ENCODE results near the gene LRP8.

The LRP8 gene

DNA sequence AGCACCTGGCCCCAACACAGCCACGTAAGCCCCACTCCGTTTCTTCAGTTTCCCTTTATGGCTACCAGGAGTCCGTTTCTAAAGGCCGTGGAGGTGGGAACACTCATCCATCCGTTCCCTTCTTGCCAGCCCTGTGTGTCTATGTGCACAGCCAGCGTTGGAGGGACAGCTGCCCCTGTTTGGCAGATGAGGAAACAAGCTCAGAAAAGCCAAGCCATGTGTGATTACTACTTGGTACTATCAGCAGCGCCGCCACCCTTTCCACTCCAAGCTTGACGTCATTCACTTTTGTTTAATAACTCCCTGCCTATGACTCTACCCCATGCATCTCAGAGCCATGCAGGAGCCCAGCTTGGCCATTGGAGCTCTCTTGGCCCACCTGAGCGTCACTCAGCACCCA is 3.5 kb downstream of the LRP8 start:
- in situ Hi-C loops (cut with MboI; ENCODE audit: low sequenced_read_pairs) = no loop called here

DNA sequence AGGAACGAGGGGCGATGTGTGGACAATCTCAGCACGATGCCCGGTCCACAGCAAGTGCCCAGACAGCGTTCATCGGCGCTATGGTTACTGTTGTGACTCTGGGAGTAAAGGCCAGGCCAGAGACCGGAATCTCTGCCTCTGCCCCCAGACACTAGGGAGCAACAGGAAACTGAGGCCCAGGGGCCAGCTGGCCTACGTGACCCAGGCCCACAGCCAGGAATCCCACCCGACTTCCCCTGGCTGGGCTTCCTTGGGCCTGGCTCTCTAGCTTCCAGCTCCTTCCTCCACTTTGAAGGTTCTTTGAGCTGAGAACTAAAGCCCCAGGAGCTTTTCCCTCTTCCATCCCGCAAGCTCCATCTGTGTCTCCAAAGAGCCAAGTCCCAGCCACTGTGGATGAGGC is 4.6 kb downstream of the LRP8 start:
- in situ Hi-C loops (cut with MboI; ENCODE audit: low sequenced_read_pairs) = no loop called here

DNA sequence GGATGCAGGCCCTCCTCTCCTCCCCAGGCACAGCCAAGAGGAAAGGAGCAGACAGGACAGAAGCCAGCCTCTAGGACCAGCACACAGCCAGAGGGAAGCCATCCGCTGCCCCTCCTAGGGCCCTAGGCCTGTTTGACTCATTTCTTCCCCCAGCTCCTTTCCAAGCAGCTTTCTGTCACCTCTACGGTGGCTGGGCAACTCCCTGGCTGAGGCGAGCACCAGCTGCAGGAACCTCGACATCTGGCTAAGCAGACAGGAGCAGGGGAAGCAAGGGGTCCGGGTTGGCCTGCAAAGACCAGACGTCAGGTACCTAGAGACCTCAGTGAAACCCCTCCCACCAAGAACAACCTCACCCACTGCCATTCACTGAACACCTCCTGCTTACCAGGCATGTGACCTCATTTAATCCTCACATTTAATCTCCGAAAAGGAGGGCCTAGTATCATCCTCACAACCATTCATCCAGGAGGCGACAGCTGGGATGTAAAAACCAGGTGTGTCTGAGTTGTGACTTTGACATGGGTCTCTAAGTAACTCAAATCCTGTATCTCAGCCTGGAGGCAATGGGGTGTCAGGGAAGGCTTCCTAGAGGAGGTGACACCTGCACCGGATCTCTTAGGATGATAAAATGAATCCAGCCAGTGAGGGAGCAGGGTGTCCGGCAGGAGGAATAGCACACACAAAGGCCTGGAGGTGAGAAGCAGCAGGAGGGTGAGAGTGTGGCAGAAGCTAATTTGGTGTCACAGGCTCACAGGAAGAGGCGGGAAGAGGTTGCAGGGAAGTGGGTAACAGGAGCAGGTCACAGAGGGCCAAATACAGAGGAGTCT is 5.9 kb downstream of the LRP8 start:
- in situ Hi-C loops (cut with MboI; ENCODE audit: low sequenced_read_pairs) = no loop called here

DNA sequence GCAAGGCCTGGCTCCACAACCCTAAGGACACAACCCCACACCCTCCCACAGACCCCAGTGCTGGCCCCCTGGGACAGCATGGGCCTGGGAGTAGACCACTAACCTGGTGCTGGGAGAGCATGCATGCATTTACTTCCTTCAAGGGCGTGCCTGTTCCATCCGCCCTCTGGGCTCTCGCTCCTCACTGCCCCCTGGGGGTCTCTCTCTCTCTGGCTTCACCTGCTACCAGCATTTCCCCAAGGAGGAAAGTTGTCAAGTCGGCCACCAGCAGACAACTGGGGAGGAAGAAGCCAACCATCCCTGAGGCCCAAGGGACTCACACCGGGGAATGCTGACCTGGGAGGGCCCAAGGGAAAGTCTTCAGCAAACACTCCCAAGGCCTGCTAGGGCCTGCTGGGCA is 6.5 kb downstream of the LRP8 start:
- in situ Hi-C loops (cut with MboI; ENCODE audit: low sequenced_read_pairs) = no loop called here

DNA sequence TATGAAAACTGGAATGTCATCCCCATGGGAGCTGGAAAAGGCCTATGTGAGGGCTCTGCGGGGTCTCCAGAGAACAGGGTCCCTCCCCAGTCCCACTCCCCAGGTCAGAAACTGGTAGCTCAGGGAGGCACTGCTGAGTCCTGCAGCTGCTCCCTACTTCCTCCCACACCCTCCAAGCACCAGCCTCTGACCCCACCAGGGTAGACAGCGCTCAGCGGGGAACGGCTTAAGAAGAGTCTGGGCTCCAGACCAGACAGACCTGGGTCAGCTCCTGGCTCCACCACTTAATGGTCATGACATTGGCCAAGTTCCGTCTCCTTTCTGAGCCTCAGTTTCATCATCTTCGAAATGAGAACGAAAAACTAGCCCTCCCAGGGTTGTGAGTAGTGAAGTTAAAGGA is 7.2 kb downstream of the LRP8 start:
- in situ Hi-C loops (cut with MboI; ENCODE audit: low sequenced_read_pairs) = no loop called here

DNA sequence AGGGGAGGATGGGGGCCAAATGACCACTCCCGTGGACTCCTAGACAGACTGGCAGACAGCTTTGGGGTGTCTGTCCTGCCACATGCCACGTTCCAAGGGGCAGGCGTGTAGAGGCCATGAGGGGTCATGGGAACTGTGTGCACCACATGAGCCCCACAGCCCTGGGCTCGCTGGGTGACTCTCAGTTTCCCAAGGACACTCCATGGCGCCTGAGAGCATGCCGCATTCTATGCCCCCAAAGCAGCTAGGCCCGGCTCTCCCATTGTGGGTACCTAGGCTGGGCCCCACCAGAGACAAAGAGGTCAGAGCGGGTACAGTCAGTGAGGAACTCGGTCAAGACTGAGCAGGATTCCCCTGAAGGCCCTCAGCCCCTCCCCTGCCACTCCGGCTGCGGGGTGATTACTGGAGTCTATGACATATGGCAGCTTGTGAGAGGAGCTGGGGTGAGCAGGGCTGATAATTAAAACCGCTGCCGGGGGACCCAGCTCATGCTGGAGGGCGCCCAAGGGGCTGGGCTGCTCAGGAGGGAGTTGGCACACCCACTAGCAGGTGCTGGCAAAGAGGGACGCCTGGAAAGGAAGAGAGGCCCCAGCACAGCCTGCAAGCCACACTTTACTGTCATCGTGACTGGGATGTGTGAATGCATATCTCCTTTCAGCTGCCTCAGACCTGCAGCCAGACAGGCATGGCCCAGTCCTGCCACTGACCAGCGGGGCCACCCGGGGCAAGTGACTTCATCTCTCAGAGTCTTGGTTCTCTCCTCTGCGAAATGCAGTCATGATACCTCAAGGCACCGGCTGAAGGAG is 8.4 kb downstream of the LRP8 start:
- in situ Hi-C loops (cut with MboI; ENCODE audit: low sequenced_read_pairs) = no loop called here

DNA sequence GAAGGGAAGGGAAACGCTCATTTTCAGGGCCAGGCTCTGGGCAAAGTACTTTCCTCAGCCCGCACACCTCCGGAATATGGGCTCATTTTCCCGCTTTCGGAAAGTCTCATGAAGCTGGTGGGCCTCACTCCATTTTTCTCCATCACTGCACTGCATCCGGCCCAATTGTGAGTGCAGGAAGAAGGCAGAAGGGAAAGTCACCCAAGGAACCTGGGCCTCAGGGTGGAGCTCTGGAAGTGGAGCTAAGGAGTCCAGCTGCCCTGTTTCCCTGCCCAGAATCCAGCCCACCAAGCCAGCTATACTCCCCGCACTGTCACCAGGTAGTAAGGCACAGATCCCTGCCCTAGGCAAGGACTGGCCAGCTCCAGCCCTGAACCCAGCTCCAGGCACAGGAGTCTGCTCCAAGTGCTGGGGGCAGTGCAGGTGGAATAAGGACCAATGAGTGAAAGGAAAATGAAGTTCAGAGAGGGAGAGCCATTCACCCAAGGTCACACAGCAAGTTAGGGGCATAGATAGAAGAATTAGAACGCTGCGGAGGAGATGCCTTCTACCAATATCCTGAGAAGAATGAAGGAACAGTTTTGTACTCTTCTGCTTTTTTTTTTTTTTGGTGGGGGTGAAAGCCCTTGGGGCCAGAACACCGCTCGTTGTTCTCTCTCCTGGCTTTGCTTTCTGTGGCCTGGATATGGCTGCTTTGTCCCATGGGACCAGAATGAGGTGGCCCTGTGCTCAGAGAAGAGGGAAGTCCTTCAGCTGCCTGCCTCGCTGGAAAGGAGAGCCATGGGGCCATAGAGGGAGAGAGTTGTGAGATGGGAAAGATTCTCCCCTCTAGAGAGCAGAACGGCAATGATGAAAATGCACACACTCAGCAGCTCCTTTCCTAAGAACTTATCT is 10.0 kb downstream of the LRP8 start:
- in situ Hi-C loops (cut with MboI; ENCODE audit: low sequenced_read_pairs) = no loop called here

DNA sequence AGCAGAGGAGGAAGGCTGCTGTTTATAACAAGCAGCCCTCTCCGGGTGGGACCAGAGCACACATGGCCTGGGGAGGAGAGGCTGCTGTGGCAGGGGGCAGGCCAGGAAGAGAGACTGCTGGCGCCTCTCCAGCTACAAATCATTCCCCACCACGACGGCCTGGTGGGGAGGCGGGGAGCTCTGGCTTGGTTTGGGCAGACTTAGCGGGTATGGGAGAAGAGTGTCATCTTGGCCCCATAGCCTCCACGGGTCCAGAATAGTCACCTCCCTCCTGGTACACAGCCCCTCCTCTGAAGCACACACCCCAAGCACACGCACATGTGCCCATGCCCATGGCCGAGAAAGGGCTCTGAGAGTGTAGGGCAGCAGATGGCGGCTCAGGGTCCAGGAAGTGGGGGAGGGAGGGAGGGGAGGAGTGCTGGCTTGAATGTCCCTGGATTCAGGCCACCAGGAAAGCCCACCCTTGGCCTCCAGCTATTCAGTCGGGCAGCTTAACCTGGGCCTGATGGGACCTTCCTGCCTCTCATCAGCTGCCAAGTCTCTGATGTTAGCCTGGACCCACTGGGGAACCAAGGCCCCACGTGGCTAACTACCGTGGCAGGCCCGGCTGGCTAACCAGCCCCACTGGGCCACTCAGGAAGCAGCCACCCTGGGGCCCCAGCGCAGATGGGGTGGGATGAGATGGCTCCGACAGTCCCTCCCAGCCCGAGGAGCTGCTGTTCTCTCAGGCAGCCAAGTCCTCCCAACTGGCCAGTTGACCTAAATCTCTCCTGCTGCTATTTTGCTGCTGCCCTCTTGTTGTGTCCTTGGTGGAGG is 10.9 kb downstream of the LRP8 start:
- in situ Hi-C loops (cut with MboI; ENCODE audit: low sequenced_read_pairs) = no loop called here

DNA sequence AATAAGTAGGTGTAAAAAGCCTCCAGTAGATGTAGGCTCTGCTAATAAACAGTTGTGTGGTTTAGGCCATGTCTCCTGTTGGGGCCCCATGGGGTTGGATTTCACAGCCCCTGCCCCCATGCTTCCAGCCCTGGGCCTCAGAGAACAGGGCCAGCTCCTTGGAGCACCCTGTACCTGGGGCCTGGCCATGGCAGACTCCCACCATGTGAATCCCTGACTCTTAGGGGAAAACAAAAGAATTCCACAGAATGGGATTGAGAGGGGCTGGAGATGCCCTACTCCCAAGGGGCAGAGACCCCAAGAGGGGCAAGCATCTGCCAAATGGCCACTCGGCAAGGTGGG is 11.5 kb downstream of the LRP8 start:
- in situ Hi-C loops (cut with MboI; ENCODE audit: low sequenced_read_pairs) = no loop called here

DNA sequence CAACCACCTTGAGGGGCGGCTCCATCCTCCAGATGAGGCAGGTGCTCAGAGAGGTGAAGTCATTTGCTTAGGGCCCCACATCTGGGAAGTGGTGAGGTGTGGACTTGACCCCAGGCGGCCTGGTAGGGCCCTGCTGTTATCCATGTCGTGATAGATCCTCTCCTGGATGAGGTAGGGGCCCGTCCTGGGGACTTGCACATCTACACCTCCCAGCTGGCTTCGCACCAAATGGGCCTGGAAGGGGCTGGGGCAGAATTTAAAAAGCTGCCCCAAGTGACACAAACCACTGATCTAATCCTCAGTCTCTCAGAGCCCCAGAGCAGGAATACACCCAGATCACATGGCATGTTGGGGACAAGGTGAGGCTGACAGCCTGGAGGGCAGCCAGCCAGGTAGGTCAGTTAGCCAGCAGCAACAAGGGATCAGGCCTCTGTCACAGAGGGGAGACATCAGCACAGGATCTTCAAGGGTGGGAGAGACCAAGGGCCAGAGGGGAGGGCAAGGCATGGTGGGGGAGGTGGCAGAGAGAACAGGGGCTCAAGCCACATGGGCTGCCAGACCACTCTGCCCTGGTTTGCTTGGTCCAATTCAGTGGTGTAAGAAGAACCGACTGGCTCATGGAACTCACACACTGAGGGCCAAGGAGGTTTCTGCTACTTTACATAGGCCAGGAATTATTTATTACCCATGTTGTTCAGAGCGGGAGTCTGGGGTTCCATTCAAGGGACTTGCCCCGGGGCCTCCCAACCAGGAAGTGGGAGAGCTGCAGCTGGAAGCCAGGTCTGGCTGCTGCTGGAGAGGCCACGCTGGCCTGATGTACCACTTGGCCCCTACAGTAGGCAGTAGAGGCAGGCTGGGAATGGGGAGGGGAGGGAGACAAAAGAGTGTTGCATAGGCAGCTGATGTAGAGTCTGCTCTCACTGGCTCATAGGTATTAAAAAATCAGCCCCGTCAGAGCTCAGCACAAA is 12.1 kb downstream of the LRP8 start:
- in situ Hi-C loops (cut with MboI; ENCODE audit: low sequenced_read_pairs) = no loop called here

DNA sequence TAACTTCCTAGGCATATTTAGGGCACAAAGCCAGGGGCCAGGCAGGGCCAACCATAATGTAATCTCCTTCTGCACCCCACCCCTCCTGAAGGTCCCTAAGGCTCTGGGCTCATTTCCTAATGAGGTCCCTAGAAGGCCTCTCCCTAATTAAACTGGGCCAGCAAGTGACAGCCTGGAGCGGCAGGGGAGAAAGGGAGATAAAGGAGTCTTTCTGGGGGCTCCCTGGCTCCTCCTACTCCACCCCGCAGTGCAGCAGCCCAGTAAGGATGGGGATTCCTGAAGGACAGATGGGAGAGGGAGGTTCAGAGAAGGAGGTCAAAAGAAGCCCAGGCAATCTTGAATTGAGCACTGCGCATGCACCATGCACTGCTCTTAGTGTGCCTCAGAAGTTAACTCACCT is 12.8 kb downstream of the LRP8 start:
- in situ Hi-C loops (cut with MboI; ENCODE audit: low sequenced_read_pairs) = no loop called here

DNA sequence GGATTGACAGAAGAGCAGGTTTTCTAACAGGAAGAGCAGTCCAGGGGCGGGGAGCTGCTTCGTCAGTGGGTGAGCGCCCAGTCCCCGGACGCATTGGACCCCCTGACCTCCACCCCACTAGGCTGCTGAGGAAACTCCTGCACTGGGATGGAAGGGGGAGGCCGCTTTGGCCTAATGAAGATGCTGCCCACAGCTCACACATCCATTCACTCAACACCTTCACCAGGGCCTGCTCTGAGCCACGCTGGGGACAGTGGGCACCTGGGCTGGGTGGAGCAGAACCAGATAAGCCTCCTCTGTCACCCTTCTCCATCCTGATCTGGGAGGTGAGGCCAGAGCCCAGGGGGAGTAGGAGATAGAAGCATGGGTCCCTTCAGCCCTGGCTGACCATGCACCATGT is 13.3 kb downstream of the LRP8 start:
- in situ Hi-C loops (cut with MboI; ENCODE audit: low sequenced_read_pairs) = no loop called here

DNA sequence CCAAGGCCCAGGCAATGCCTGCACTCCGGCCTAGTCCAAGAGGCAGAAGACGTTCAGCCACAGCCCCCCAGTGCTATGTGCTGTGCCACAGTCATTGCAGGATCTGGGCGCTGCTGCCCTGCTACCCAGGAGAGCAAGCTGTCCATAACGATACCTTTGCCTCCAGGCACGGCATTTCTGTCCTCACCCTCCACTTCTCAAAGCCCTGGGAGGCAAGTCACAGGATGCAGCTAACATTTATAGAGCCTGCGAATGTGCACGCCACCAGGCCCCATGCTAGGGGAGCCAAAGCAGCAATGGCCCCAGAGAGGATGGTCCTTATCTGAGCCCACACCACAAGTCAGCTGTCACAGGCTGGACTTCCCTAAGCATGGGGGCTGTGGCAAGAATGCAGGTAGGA is 13.8 kb downstream of the LRP8 start:
- in situ Hi-C loops (cut with MboI; ENCODE audit: low sequenced_read_pairs) = no loop called here

DNA sequence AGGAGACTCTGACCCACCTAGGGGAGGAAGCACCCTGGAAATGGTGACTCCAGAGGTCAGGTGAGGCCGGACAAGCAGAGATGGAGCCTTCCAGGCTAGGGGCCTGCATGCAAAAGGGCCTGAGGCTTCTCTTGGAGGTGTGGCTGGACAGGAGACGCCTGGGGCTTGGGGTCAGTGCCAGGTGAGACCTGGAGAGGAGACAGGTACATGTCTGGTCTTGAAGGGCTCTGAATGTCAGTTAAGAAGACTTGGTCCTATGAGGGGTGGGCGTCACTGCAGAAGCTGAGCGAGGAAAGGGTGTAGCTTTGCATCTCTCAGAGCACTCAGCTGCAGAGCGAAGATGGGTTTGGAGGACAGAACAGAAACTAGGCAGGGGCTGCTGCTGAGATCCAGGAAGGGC is 14.3 kb downstream of the LRP8 start:
- in situ Hi-C loops (cut with MboI; ENCODE audit: low sequenced_read_pairs) = no loop called here

DNA sequence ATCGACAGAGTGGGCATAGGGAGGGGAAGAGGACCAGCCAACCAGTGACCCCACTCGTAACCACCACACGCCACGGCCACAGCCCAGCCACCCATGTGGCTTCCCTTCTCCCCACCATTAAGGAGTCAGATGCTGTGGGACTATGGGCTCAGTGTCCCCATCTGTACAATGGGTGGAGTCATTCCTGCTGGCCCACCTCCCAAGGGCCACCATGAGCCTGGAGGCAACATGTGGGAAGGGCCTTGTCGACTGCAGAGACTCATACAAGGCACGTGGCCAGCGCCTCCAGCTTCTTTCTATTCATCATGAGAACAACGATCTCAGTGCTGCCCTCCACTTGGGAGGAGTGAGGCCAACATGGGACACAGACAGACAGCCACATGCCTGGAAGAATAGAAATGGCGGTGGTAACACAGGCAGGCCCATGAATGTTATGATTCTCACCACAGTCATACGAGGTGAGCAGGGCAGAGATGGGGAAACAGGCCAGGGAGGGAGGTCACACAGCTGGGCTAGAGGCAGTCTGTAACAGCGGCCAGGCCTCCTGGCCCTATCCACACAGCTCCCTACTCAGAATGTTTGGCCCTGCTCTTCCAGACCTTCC is 16.1 kb downstream of the LRP8 start:
- in situ Hi-C loops (cut with MboI; ENCODE audit: low sequenced_read_pairs) = no loop called here

DNA sequence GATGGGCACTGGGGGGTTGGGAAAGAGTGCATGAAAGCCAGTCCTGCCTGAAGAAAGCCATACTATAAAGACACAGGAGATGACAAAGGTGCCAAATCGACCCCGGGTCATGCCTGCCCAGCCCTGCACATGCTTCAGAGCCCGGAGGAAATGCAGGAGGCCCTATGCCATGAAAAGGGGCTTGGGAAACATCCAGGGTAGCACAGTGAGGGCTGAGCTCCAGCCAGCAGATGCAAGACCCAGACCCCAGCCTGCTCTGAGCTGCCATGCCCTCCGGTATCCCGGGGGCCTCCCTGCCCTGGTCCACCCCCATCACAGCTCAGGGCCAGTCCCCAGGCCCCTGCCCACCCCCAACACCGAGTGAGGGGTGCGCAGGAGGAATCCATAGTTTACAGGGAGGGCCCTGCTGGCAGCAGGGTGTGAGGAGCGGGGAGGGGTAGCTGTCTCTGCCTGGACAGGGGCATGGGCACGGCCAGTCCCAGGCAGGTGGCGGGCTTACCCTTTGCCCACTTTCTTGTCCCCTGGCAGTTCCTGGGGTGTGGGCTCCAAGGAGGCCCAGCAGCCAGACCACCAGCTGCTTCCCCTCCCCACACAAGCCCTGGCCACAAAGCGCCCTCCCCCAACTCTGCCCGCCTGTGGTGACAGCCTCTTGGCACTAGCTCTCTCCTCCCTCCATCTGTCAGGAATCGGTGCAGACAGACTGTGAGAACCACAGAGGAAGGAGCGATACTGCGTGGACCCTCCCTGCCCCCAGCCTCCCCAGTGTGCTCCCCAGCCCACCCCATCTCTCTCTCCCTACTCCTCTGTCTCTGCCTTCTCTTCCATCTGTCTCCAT is 16.8 kb downstream of the LRP8 start:
- in situ Hi-C loops (cut with MboI; ENCODE audit: low sequenced_read_pairs) = no loop called here

DNA sequence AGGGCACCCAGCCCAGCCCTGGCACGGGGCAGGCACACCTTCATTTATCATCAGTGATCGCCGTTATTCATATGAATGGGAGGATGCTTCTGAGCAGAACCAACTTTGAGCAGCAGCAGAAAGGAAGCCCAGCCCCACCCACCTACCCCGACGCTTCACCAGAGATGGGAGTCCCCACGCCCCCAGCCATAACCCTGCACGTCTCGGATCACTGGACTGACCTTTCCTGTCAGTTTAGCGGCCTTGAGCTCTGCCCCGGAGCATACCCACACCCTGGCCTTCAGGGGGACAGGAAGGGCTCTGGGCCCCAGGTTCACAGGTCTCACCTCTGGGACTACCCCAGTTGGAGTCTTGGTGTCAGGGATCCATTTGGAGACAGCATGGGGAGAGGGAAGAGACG is 18.1 kb downstream of the LRP8 start:
- in situ Hi-C loops (cut with MboI; ENCODE audit: low sequenced_read_pairs) = no loop called here

DNA sequence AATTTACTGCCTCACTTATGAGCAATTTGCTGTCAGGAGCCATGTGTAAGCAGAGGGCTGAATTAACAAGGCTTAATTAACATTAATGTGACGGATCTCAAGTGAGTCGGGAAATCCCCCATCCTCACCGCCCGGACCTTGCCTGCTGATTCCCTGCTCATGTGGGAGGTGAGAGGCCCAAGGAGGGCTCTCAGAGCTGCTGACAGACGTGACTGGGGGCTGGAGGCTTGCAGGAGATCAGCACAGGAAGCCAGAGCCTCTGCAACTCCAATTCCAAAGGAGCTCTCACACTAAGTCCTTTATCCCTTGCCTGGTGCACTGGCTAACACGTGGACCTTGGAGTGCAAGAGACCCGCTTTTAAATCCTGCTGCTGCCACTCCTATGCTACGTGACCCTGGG is 19.4 kb downstream of the LRP8 start:
- in situ Hi-C loops (cut with MboI; ENCODE audit: low sequenced_read_pairs) = no loop called here

Measured in HL-60/S4 treated with retinoic acid at 250 ng/mL for 4 days and 3 days (cell line).